ENCODE data around the gene LRRC8A.
"Not testable (repeated sequence)": the region's sequence is repeated elsewhere in the genome, so short reads cannot be mapped to it uniquely, and the experiment has no call there.

The LRRC8A gene

GRCh38 chr9:128863647-128864046 is 18.3 kb upstream of the LRRC8A start:
- no peak overlapping the region for H3K14ac ChIP-seq (ENCODE audit: low read length in 2 of 2)
- H2BK15ac ChIP-seq (ENCODE audit: low read depth, poor library complexity, severe bottlenecking) = no peak overlapping the region
- no peak overlapping the region for H2BK12ac ChIP-seq (ENCODE audit: low read length in 2 of 2)
- no peak overlapping the region for H3K4ac ChIP-seq (ENCODE audit: low read depth in 1 of 2, low read length in 2 of 2)
- peaks cover 7% of the 10 kb centered on the region for H3K4me1 ChIP-seq (ENCODE audit: control insufficient read depth, insufficient read depth, low read depth, low read length)
- 38% methylated on average over 10 of the region's 10 CpGs for WGBS
- no peak overlapping the region for H2AFZ ChIP-seq (ENCODE audit: low read depth, low read length)
- no peak overlapping the region for H3K27ac ChIP-seq (ENCODE audit: low read length, poor library complexity, severe bottlenecking)
- H3K36me3 ChIP-seq (ENCODE audit: control insufficient read depth in 1 of 2, insufficient read depth in 2 of 2, low read depth in 1 of 2, low read length in 2 of 2) = no peaks in the 10 kb centered on the region
- no peak overlapping the region for H3K23ac ChIP-seq (ENCODE audit: low read length in 2 of 2)
- H3K4me2 ChIP-seq (ENCODE audit: low read length, poor library complexity, severe bottlenecking) = no peak overlapping the region
- H3K79me1 ChIP-seq (replicated peaks; ENCODE audit: low read length, poor library complexity, severe bottlenecking) = peaks cover 18% of the 10 kb centered on the region
- no peak overlapping the region for H2BK120ac ChIP-seq (ENCODE audit: low read depth, low read length)
- H3K9ac ChIP-seq (ENCODE audit: low read length) = no peak overlapping the region
- no peak overlapping the region for H2AK5ac ChIP-seq (ENCODE audit: low read length, severe bottlenecking)
- H2BK5ac ChIP-seq (ENCODE audit: low read depth, low read length, poor library complexity, severe bottlenecking) = no peak overlapping the region
- H3K4me3 ChIP-seq (ENCODE audit: insufficient read depth in 1 of 2, low read depth in 1 of 2, low read length in 2 of 2) = no peak overlapping the region
- H3K9me3 ChIP-seq (ENCODE audit: control insufficient read depth, low read length) = no peaks in the 10 kb centered on the region
- no peaks in the 10 kb centered on the region for H3K27me3 ChIP-seq (ENCODE audit: control insufficient read depth in 1 of 2, insufficient read depth in 1 of 2, low read length in 2 of 2)
- H3K18ac ChIP-seq (ENCODE audit: low read depth in 1 of 2, low read length in 2 of 2) = no peak overlapping the region
- H4K8ac ChIP-seq (ENCODE audit: low read length) = no peak overlapping the region
- DNase-seq = peak; percentile 62
- H4K91ac ChIP-seq (ENCODE audit: low read length) = peak overlapping the region; percentile 9

GRCh38 chr9:128870128-128870940 is 11.6 kb upstream of the LRRC8A start:
- Histone ChIP-seq H3K18ac (ENCODE audit: low read depth in 1 of 2, low read length in 2 of 2) (no peak overlapping the region), H3K9ac (ENCODE audit: low read length) (no peak overlapping the region), H3K4me3 (ENCODE audit: insufficient read depth in 1 of 2, low read depth in 1 of 2, low read length in 2 of 2) (no peak overlapping the region), H3K79me1 (replicated peaks; ENCODE audit: low read length, poor library complexity, severe bottlenecking) (peaks cover 10% of the 10 kb centered on the region), H2BK15ac (ENCODE audit: low read depth, poor library complexity, severe bottlenecking) (no peak overlapping the region), H2AFZ (ENCODE audit: low read depth, low read length) (no peak overlapping the region), H3K4ac (ENCODE audit: low read depth in 1 of 2, low read length in 2 of 2) (no peak overlapping the region), H2BK120ac (ENCODE audit: low read depth, low read length) (no peak overlapping the region), H3K23ac (ENCODE audit: low read length in 2 of 2) (no peak overlapping the region), H2BK5ac (ENCODE audit: low read depth, low read length, poor library complexity, severe bottlenecking) (no peak overlapping the region), H2AK5ac (ENCODE audit: low read length, severe bottlenecking) (no peak overlapping the region), H3K36me3 (ENCODE audit: control insufficient read depth in 1 of 2, insufficient read depth in 2 of 2, low read depth in 1 of 2, low read length in 2 of 2) (peaks cover 0 to 9% of the 10 kb centered on the region in 2 experiments), H3K27ac (ENCODE audit: low read length, poor library complexity, severe bottlenecking) (no peak overlapping the region), H3K9me3 (ENCODE audit: control insufficient read depth, low read length) (no peaks in the 10 kb centered on the region), H3K27me3 (ENCODE audit: control insufficient read depth in 1 of 2, insufficient read depth in 1 of 2, low read length in 2 of 2) (no peaks in the 10 kb centered on the region), H3K14ac (ENCODE audit: low read length in 2 of 2) (no peak overlapping the region), H3K4me1 (ENCODE audit: control insufficient read depth, insufficient read depth, low read depth, low read length) (peaks cover 1% of the 10 kb centered on the region), H4K8ac (ENCODE audit: low read length) (peak overlapping the region; percentile 60), H4K91ac (ENCODE audit: low read length) (no peak overlapping the region), H3K4me2 (ENCODE audit: low read length, poor library complexity, severe bottlenecking) (no peak overlapping the region), H2BK12ac (ENCODE audit: low read length in 2 of 2) (no peak overlapping the region)
- 65% methylated on average over 4 of the region's 7 CpGs for WGBS
- DNase-seq = peak; percentile 18

GRCh38 chr9:128870941-128871265 is 11.0 kb upstream of the LRRC8A start:
- not testable (repeated sequence) for H4K8ac ChIP-seq (ENCODE audit: low read length); H2BK12ac ChIP-seq (ENCODE audit: low read length in 2 of 2); H2AK5ac ChIP-seq (ENCODE audit: low read length, severe bottlenecking); H3K4ac ChIP-seq (ENCODE audit: low read depth in 1 of 2, low read length in 2 of 2); H3K27ac ChIP-seq (ENCODE audit: low read length, poor library complexity, severe bottlenecking); DNase-seq; H2BK120ac ChIP-seq (ENCODE audit: low read depth, low read length); H2AFZ ChIP-seq (ENCODE audit: low read depth, low read length); H2BK15ac ChIP-seq (ENCODE audit: low read depth, poor library complexity, severe bottlenecking); H4K91ac ChIP-seq (ENCODE audit: low read length); H3K36me3 ChIP-seq (ENCODE audit: control insufficient read depth in 1 of 2, insufficient read depth in 2 of 2, low read depth in 1 of 2, low read length in 2 of 2); H3K18ac ChIP-seq (ENCODE audit: low read depth in 1 of 2, low read length in 2 of 2); H3K27me3 ChIP-seq (ENCODE audit: control insufficient read depth in 1 of 2, insufficient read depth in 1 of 2, low read length in 2 of 2); H3K23ac ChIP-seq (ENCODE audit: low read length in 2 of 2); H3K9ac ChIP-seq (ENCODE audit: low read length); H2BK5ac ChIP-seq (ENCODE audit: low read depth, low read length, poor library complexity, severe bottlenecking); H3K4me3 ChIP-seq (ENCODE audit: insufficient read depth in 1 of 2, low read depth in 1 of 2, low read length in 2 of 2); H3K14ac ChIP-seq (ENCODE audit: low read length in 2 of 2); H3K9me3 ChIP-seq (ENCODE audit: control insufficient read depth, low read length); H3K4me2 ChIP-seq (ENCODE audit: low read length, poor library complexity, severe bottlenecking); H3K4me1 ChIP-seq (ENCODE audit: control insufficient read depth, insufficient read depth, low read depth, low read length)
- H3K79me1 ChIP-seq (replicated peaks; ENCODE audit: low read length, poor library complexity, severe bottlenecking) = peaks cover 14% of the 10 kb centered on the region
- WGBS = 91% methylated on average over 7 of the region's 7 CpGs

- no peak overlapping the region for H2BK5ac ChIP-seq (ENCODE audit: low read depth, low read length, poor library complexity, severe bottlenecking)
- no peaks in the 10 kb centered on the region for H3K27me3 ChIP-seq (ENCODE audit: control insufficient read depth in 1 of 2, insufficient read depth in 1 of 2, low read length in 2 of 2)
- H3K4me3 ChIP-seq (ENCODE audit: insufficient read depth in 1 of 2, low read depth in 1 of 2, low read length in 2 of 2) = no peak overlapping the region
- H3K18ac ChIP-seq (ENCODE audit: low read depth in 1 of 2, low read length in 2 of 2) = no peak overlapping the region
- H3K79me1 ChIP-seq (replicated peaks; ENCODE audit: low read length, poor library complexity, severe bottlenecking) = peaks cover 22% of the 10 kb centered on the region
- no peak overlapping the region for H3K9ac ChIP-seq (ENCODE audit: low read length)
- H3K14ac ChIP-seq (ENCODE audit: low read length in 2 of 2) = no peak overlapping the region
- H3K4ac ChIP-seq (ENCODE audit: low read depth in 1 of 2, low read length in 2 of 2) = no peak overlapping the region
- no peak for DNase-seq
- no peak overlapping the region for H2BK12ac ChIP-seq (ENCODE audit: low read length in 2 of 2)
- H3K9me3 ChIP-seq (ENCODE audit: control insufficient read depth, low read length) = no peaks in the 10 kb centered on the region
- H2AFZ ChIP-seq (ENCODE audit: low read depth, low read length) = no peak overlapping the region
- H3K4me2 ChIP-seq (ENCODE audit: low read length, poor library complexity, severe bottlenecking) = no peak overlapping the region
- 98% methylated on average over 5 of the region's 5 CpGs for WGBS
- no peak overlapping the region for H2BK120ac ChIP-seq (ENCODE audit: low read depth, low read length)
- no peak overlapping the region for H2AK5ac ChIP-seq (ENCODE audit: low read length, severe bottlenecking)
- no peak overlapping the region for H2BK15ac ChIP-seq (ENCODE audit: low read depth, poor library complexity, severe bottlenecking)
- no peak overlapping the region for H4K8ac ChIP-seq (ENCODE audit: low read length)
- H4K91ac ChIP-seq (ENCODE audit: low read length) = no peak overlapping the region
- no peak overlapping the region for H3K23ac ChIP-seq (ENCODE audit: low read length in 2 of 2)
- peaks cover 9% of the 10 kb centered on the region for H3K4me1 ChIP-seq (ENCODE audit: control insufficient read depth, insufficient read depth, low read depth, low read length)
- no peaks in the 10 kb centered on the region for H3K36me3 ChIP-seq (ENCODE audit: control insufficient read depth in 1 of 2, insufficient read depth in 2 of 2, low read depth in 1 of 2, low read length in 2 of 2)
- H3K27ac ChIP-seq (ENCODE audit: low read length, poor library complexity, severe bottlenecking) = no peak overlapping the region
Measured at GRCh38 chr9:128877852-128878251, 4.1 kb upstream of the LRRC8A start.
